Suprapubic skin (tissue), 3 donors: ENCODE data around the gene STAT1.

Experiments used
- CTCF ChIP-seq, 2 donors: fragments of 200-600 bp in 1 of 2; fragments of 450-650 bp in 1 of 2; sonication (generic) in 1 of 2; IDR thresholded peaks; one replicate each; pipeline ENCODE4 v1.5.1; 2016 to 2019; ENCODE audit warnings: antibody characterized with exemption in 2 of 2, mild to moderate bottlenecking in 1 of 2, moderate library complexity in 1 of 2
- POLR2A ChIP-seq, 2 donors: fragments of 450-650 bp; IDR thresholded peaks; one replicate each; pipeline ENCODE4 v1.6.1; 2017; ENCODE audit warnings: antibody characterized with exemption in 2 of 2, mild to moderate bottlenecking in 2 of 2, moderate library complexity in 2 of 2

- TF ChIP-seq CTCF (IDR thresholded peaks at IDR 0.05) (no peak), POLR2A (IDR thresholded peaks at IDR 0.05) (no peak)
Observed at GRCh38 chr2:190974629-190975361, 39.2 kb downstream of the STAT1 start.
